Neural crest cell (in vitro differentiated cells): ENCODE data around the gene ATAD1. TPM values are rescaled to one million over a fixed set of nuclear protein-coding genes. Genes with fewer than 3 reads are reported as not detected.
A peak's percentile ranks its signal among the peaks of the same experiment; 100 is the strongest.

ENCODE experiments used
- DNase-seq: peaks from one replicate; pipeline ENCODE4 v3.0.0; 2021; ENCODE audit warnings: low read depth, mixed read lengths, low spot score
- H3K27ac Mint-ChIP-seq: one replicate; pipeline ENCODE4 v1.8.0; 2021; ENCODE audit warnings: mild to moderate bottlenecking, mixed read lengths; ENCODE audit not compliant: unreplicated experiment
- H3K27me3 Mint-ChIP-seq: 2 replicates; pipeline ENCODE4 v1.8.0; 2021; ENCODE audit warnings: low read depth, mild to moderate bottlenecking, mixed read lengths
- H3K36me3 Mint-ChIP-seq: 2 replicates; pipeline ENCODE4 v1.8.0; 2021; ENCODE audit warnings: low read depth, mild to moderate bottlenecking, mixed read lengths
- H3K4me1 Mint-ChIP-seq: 2 replicates; pipeline ENCODE4 v1.8.0; 2021; ENCODE audit warnings: mixed read lengths
- H3K4me3 Mint-ChIP-seq: one replicate; pipeline ENCODE4 v1.8.0; 2021; ENCODE audit warnings: mild to moderate bottlenecking, mixed read lengths
- H3K9me3 Mint-ChIP-seq: 2 replicates; pipeline ENCODE4 v1.8.0; 2021; ENCODE audit warnings: mixed read lengths
- total RNA-seq: library from RNA; stranded (reverse); gene quantifications from 2 replicates; pipeline ENCODE4 v1.2.1, GENCODE V29; 2021
- TF ChIP-seq, protein P1 (sequence below): fragments of 200-600 bp; sonication (generic); conservative IDR thresholded peaks from 2 replicates; pipeline ENCODE4 v1.5.0; 2021; ENCODE audit warnings: antibody characterized with exemption, mild to moderate bottlenecking

Gene ATAD1
- total RNA-seq, 1 donor from 2014 or later = 43.6 TPM

- Mint-ChIP-seq H3K36me3 (peaks cover 10% of the 10 kb centered on the region), H3K27me3 (no peaks in the 10 kb centered on the region), H3K4me1 (no peaks in the 10 kb centered on the region), H3K9me3 (no peaks in the 10 kb centered on the region), H3K4me3 (no peak overlapping the region), H3K27ac (no peak overlapping the region)
- TF ChIP-seq, protein P1, sequence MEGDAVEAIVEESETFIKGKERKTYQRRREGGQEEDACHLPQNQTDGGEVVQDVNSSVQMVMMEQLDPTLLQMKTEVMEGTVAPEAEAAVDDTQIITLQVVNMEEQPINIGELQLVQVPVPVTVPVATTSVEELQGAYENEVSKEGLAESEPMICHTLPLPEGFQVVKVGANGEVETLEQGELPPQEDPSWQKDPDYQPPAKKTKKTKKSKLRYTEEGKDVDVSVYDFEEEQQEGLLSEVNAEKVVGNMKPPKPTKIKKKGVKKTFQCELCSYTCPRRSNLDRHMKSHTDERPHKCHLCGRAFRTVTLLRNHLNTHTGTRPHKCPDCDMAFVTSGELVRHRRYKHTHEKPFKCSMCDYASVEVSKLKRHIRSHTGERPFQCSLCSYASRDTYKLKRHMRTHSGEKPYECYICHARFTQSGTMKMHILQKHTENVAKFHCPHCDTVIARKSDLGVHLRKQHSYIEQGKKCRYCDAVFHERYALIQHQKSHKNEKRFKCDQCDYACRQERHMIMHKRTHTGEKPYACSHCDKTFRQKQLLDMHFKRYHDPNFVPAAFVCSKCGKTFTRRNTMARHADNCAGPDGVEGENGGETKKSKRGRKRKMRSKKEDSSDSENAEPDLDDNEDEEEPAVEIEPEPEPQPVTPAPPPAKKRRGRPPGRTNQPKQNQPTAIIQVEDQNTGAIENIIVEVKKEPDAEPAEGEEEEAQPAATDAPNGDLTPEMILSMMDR = no peak
- no peak for DNase-seq
Observed at GRCh38 chr10:87775766-87776165, 42.3 kb downstream of the ATAD1 start.

- no peaks in the 10 kb centered on the region for H3K4me1 Mint-ChIP-seq
- no peaks in the 10 kb centered on the region for H3K9me3 Mint-ChIP-seq
- no peaks in the 10 kb centered on the region for H3K27me3 Mint-ChIP-seq
- H3K4me3 Mint-ChIP-seq = no peak overlapping the region
- H3K36me3 Mint-ChIP-seq = peaks cover 14% of the 10 kb centered on the region
- no peak overlapping the region for H3K27ac Mint-ChIP-seq
- DNase-seq = no peak
- TF ChIP-seq, protein P1 = peak; percentile 73
Observed at GRCh38 chr10:87771871-87772500, 46.0 kb downstream of the ATAD1 start.

DNA sequence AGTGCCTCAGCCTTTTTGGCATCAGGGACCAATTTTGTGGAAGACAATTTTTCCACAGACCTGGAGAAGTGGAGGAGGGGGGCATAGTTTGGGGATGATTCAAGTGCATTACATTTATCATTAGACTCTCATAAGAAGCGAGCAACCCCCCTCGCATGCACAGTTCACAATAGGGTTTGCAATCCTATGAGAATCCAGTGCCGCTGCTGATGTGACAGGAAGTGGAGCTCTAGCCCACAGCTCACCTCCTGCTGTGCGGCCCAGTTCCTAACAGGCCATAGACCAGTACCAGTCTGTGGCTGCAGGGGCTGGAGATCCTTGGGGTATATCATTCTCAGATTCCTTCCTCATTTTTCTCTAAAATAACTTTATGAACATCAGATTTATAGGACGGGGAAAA lies 50.8 kb downstream of the ATAD1 start:
- H3K27ac Mint-ChIP-seq = no peak overlapping the region
- H3K4me3 Mint-ChIP-seq = no peak overlapping the region
- no peaks in the 10 kb centered on the region for H3K27me3 Mint-ChIP-seq
- TF ChIP-seq, protein P1 = no peak
- DNase-seq = no peak
- no peaks in the 10 kb centered on the region for H3K4me1 Mint-ChIP-seq
- peaks cover 23% of the 10 kb centered on the region for H3K36me3 Mint-ChIP-seq
- H3K9me3 Mint-ChIP-seq = no peaks in the 10 kb centered on the region

DNA sequence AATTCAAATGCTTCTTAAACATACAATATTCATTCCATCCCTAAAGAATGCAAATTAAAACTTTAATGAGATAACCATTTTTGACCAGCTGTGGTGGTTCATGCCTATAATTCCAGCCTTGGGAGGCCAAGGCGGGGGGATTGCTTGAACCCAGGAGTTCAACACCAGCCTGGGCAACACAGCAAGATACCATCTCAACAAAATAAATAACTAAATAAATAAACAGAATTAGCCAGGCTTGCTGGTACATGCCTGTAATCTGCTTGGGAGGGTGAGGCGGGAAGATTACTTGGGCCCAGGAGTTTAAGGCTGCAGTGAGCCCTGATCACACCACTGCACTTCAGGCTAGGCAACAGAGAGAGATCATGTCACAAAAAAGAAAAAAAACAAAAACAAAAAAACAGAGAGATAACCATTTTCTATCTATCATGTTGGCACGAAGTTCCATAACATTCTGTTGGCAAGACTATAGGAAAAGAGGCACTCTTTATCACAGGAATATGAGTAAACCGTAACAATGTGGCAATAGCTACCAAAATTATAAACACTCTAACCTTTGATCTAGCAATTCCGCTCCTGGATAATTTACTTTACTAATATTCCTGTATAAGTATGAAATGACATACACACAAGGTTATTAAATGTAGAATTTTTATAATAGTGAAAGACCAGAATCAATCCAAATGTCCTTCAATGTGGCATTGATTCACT lies 52.2 kb downstream of the ATAD1 start:
- Mint-ChIP-seq H3K4me3 (no peak overlapping the region), H3K27me3 (no peaks in the 10 kb centered on the region), H3K9me3 (no peaks in the 10 kb centered on the region), H3K4me1 (no peaks in the 10 kb centered on the region), H3K27ac (no peak overlapping the region), H3K36me3 (peaks cover 23% of the 10 kb centered on the region)
- no peak for DNase-seq
- TF ChIP-seq, protein P1 = no peak

GRCh38 chr10:87764072-87764934 lies 53.7 kb downstream of the ATAD1 start:
- Mint-ChIP-seq H3K27ac (peak overlapping the region; percentile 19), H3K27me3 (no peaks in the 10 kb centered on the region), H3K4me3 (no peak overlapping the region), H3K9me3 (no peaks in the 10 kb centered on the region), H3K36me3 (peaks cover 24% of the 10 kb centered on the region), H3K4me1 (no peaks in the 10 kb centered on the region)
- no peak for DNase-seq
- TF ChIP-seq, protein P1 = no peak
